Measurements from ENCODE around the gene CBFA2T3.

The CBFA2T3 gene

DNA sequence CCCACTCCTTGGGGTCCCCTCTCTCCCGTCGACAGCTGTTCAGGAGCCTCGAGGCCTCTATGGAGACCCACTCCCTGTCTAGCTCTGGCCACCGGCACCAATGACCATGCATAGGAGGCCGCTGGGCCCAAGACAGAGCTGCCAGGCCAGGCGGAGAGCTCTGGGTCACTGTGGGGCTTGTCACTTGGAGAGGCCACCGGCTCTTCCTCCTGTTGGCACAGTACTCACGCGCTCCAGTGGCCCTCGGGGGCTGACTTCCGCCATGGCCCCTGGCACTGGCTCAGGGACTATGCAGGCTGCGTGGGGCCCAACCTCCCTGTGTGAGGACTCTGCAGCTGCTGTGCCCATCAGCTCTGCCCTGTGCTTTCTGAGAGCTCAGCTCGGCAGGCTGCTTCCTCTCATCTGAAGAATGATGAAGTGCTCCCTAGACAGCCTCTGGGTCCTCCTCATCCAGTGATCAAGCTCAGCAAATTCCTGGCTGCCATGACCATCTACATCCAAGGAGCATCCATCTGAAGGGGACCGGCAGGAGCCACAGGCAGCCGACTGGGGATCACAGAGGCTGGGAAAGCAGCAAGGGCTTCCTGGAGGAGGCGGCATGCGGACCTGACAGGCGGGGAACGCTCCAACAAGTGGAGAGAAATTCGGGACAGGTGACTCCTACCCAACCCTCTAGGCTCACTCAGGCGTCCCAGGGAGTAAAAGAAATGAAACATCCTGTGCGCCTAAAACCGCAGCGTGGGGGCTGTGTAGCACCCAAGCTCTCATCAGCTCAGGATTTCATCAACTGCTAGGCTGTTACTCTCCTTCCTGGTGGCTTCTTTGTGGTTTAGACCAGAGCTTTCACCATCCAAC is 137.0 kb downstream of the CBFA2T3 start:
- no peak for DNase-seq (ENCODE audit: low read depth in 2 of 2)

GRCh38 chr16:88839026-88839529 is 137.9 kb downstream of the CBFA2T3 start:
- DNase-seq (ENCODE audit: low read depth in 2 of 2): no peak

DNA sequence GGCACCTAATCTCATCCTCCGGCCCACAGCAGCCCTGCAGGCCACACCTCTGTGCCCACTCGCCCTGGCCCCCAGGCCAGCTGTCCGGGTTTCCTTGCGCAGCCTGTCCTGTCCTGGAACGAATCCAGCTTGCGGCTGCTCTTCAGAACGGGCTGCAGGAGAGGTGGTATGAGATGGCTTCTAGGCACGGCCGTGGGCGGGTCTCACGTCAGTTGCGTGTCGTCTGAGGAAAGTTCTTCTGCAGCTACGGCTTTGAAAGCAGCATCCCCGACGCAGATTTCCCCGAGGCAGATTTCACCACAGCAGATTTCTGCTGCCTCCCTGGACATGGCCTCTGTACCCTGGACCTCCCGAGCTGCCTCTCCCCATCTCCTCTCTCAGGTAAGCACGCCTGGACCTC is 138.4 kb downstream of the CBFA2T3 start:
- no peak for DNase-seq (ENCODE audit: low read depth in 2 of 2)

- no peak for DNase-seq (ENCODE audit: low read depth in 2 of 2)
Measured at GRCh38 chr16:88837806-88838205, 139.2 kb downstream of the CBFA2T3 start.

- no peak for DNase-seq (ENCODE audit: low read depth in 2 of 2)
Measured at GRCh38 chr16:88836791-88837190, 140.2 kb downstream of the CBFA2T3 start.

- DNase-seq (ENCODE audit: low read depth in 2 of 2): no peak
Measured at GRCh38 chr16:88835818-88836217, 141.2 kb downstream of the CBFA2T3 start.

DNA sequence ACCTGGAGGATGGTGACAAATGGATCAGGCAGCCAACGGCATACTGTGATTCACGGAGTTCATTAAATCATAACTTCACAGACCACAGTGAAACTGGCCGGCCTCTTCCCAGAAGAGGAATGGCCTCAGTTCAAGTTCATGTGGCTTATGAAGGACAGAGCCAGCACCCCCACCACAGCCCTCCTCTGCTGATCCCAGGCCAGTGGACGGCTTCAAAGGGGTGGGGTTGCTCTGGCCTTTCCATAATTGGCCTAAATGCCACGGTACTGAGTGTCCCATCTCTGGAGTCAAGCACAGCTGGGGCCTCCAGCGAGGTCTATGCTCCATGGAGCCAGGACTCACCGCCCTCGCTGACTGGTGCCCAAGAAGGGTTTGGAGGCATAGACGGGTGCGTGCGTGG is 141.6 kb downstream of the CBFA2T3 start:
- DNase-seq (ENCODE audit: low read depth in 2 of 2): no peak

GRCh38 chr16:88834670-88835069 is 142.3 kb downstream of the CBFA2T3 start:
- DNase-seq (ENCODE audit: low read depth in 2 of 2): no peak

DNA sequence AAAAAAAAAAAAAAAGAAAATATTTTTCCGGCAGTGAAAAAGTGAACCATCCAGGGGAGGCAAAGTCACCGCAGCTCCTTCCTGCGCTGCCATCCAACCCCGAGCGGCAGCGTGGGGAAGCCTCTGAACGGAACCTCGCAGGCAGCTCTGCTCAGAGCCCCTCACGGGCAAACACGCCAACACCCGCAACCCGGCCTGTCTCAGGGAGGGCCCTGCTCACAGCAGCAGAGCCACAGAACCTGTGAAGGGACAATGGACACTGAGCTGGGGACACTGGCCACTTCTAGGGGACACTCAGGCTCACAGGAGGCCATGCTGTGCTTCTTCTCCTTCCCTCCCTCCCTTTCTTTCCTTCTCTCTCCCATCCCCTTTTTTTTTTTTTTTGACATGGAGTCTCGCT is 143.9 kb downstream of the CBFA2T3 start:
- DNase-seq (ENCODE audit: low read depth in 2 of 2): no peak

DNA sequence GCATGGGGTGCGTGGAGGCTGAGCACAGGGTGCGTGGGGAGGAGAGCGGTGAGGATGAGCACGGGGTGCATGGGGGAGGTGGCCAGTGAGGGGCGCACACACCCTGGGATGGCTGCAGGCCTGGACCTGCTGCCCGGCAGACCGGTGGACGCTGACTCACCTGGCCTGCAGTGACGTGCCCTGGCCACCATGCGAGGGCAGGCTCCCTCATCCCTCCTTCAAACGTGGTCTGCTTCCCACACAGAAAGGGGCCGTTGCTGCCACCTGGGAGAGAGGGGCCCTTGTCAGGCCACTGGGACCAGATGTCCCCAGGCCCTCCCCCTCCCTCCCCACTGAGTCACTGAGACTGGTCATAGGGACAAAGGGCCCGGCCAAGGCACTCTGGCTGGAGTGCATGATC is 145.2 kb downstream of the CBFA2T3 start:
- DNase-seq (ENCODE audit: low read depth in 2 of 2): no peak

DNA sequence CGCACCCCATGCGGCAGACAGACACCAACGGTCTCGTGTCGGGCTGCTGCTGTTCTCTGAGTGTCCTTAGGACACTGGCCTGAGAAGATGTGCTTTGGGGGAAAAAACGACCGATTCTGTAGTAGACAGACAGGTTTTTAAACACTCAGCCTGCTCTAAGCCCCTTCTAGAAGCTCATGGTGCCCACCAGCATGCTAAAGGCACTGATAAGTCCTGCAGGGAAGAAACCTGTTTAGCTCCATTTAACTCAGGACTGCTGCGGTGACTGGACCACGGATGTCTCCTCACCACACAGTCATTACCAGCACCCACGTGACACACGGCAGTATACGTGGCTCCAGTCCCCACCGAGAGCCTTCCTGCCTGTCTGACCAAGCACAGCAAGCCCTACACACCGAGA is 146.2 kb downstream of the CBFA2T3 start:
- DNase-seq (ENCODE audit: low read depth in 2 of 2): no peak

- no peak for DNase-seq (ENCODE audit: low read depth in 2 of 2)
Measured at GRCh38 chr16:88830258-88830657, 146.7 kb downstream of the CBFA2T3 start.

DNA sequence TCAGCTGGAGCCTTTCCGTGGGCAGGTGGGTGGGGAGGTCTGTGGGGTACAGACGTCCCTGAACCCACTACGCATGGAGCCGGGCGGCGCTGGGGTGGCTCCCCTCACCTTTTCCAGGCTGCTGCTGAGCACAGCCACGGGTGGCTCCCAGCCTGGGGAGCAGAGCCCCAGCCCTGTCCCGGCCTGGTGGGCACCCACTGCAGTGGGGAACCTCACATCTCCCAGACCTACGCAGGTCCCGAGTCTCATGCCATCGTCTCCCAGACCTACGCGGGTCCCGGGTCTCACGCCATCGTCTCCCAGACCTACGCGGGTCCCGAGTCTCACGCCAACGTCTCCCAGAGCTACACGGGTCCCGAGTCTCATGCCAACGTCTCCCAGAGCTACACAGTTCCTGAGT is 148.3 kb downstream of the CBFA2T3 start:
- no peak for DNase-seq (ENCODE audit: low read depth in 2 of 2)

GRCh38 chr16:88827727-88828126 is 149.3 kb downstream of the CBFA2T3 start:
- no peak for DNase-seq (ENCODE audit: low read depth in 2 of 2)

DNA sequence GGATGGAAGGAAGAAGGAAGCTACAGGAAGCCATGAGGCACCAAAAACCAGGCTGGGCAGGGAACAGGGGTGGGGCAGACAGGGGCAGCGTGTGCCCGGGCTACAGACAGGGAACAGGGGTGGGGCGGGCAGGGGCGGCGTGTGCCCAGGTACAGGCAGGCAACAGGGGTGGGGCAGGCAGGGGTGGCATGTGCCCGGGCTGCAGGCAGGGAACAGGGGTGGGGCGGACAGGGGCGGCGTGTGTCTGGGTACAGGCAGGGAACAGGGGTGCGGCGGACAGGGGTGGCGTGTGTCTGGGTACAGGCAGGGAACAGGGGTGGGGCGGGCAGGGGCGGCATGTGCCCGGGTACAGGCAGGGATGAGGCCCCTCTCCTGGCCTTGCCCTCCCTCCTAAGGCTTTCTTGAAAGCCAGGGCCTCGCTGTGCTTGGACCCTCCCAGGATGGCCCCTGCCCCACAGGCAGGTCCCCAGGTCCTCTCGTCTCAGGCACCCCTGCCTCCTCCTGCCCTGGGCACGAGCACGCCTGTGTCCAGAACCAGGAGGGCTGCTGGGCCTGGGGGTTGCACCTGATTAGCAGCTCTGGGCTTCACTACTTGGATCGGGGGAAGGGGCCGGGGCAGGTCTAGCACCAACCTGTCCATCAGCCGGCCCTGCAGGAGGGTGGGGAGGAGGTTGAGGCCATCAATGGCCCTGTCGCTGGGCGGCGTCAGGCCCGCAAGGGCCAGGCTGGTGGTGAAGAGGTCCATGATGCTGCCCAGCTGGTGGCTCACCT is 150.8 kb downstream of the CBFA2T3 start:
- no peak for DNase-seq (ENCODE audit: low read depth in 2 of 2)

- no peak for DNase-seq (ENCODE audit: low read depth in 2 of 2)
Measured at GRCh38 chr16:88825146-88825545, 151.9 kb downstream of the CBFA2T3 start.

Data from stimulated activated CD4-positive, alpha-beta T cell treated with anti-CD3 and anti-CD28 coated beads, Interleukin-12 subunit alpha, Interleukin-12 subunit beta, amount 100 ng/mL, for 24 hours (primary cell).